Hepatocyte (in vitro differentiated cells): ENCODE data around the gene ASPSCR1. TPM values are rescaled to one million over a fixed set of nuclear protein-coding genes. Genes with fewer than 3 reads are reported as not detected.

ENCODE experiments used
- DNase-seq: peaks from one replicate; pipeline ENCODE4 v3.0.0-alpha.2; 2016; ENCODE audit warnings: low spot score
- H2AFZ ChIP-seq: fragments of 200-600 bp; sonication (generic); 2 replicates; pipeline ENCODE4 v1.6.0; 2016; ENCODE audit warnings: antibody characterized with exemption, mild to moderate bottlenecking
- H3K27ac ChIP-seq: fragments of 200-600 bp; sonication (generic); 2 replicates; pipeline ENCODE4 v1.5.1; 2016; ENCODE audit warnings: mild to moderate bottlenecking
- H3K27me3 ChIP-seq: fragments of 200-600 bp; sonication (generic); 2 replicates; pipeline ENCODE4 v1.6.1; 2016
- H3K36me3 ChIP-seq: fragments of 200-600 bp; sonication (generic); replicated peaks from 2 replicates; pipeline ENCODE4 v1.5.1; 2016; ENCODE audit warnings: low read depth; ENCODE audit not compliant: insufficient read depth
- H3K4me1 ChIP-seq: fragments of 200-600 bp; sonication (generic); 2 replicates; pipeline ENCODE4 v1.5.1; 2016; ENCODE audit warnings: mild to moderate bottlenecking, moderate library complexity; ENCODE audit not compliant: insufficient read depth
- H3K4me2 ChIP-seq: fragments of 200-600 bp; sonication (generic); 2 replicates; pipeline ENCODE4 v1.6.0; 2016
- H3K4me3 ChIP-seq: fragments of 200-600 bp; sonication (generic); 2 replicates; pipeline ENCODE4 v1.5.1; 2016; ENCODE audit warnings: mild to moderate bottlenecking
- H3K79me2 ChIP-seq: fragments of 200-600 bp; sonication (generic); 2 replicates; pipeline ENCODE4 v1.6.0; 2017; ENCODE audit warnings: mild to moderate bottlenecking
- H3K9me2 ChIP-seq: fragments of 200-600 bp; sonication (generic); replicated peaks from 2 replicates; pipeline ENCODE4 v1.6.0; 2017; ENCODE audit warnings: mild to moderate bottlenecking; ENCODE audit not compliant: insufficient read depth
- H3K9me3 ChIP-seq: fragments of 200-600 bp; sonication (generic); 2 replicates; pipeline ENCODE4 v1.5.1; 2016; ENCODE audit warnings: low read depth, mild to moderate bottlenecking
- H4K20me1 ChIP-seq: fragments of 200-600 bp; sonication (generic); 2 replicates; pipeline ENCODE4 v1.6.0; 2016; ENCODE audit warnings: mild to moderate bottlenecking; ENCODE audit not compliant: insufficient read depth, poor library complexity, severe bottlenecking
- EZH2 ChIP-seq: fragments of 200-600 bp; sonication (generic); IDR thresholded peaks from 2 replicates; pipeline ENCODE4 v1.6.1; 2016; ENCODE audit warnings: antibody characterized with exemption, mild to moderate bottlenecking, borderline replicate concordance
- EZH2phosphoT487 ChIP-seq: fragments of 200-600 bp; sonication (generic); IDR thresholded peaks from one replicate; pipeline ENCODE4 v1.6.1; 2018; ENCODE audit warnings: antibody characterized with exemption, mild to moderate bottlenecking, low read depth, moderate library complexity; ENCODE audit not compliant: unreplicated experiment, severe bottlenecking
- WGBS: methylation state at CpG from one replicate; pipeline ENCODE4 v1.1.6; 2016; ENCODE audit warnings: low lambda C conversion rate; ENCODE audit errors: missing lambda C conversion rate; 5-methylcytosine and 5-hydroxymethylcytosine counted together
- polyA plus RNA-seq: library from polyadenylated mRNA; unstranded; fragments of >200 nt; fragmentation: Nextera tagmentation; extraction: Ambion mirVana; gene quantifications from 2 replicates; pipeline ENCODE4 v1.2.1, GENCODE V29; 2016
- total RNA-seq: library from RNA; depleted of rRNA; stranded (reverse); fragments of >200 nt; gene quantifications from 2 replicates; pipeline ENCODE4 v1.2.3, GENCODE V29; 2014
- TF ChIP-seq, protein P1 (sequence below): fragments of 200-600 bp; sonication (generic); IDR thresholded peaks from 2 replicates; pipeline ENCODE4 v1.5.1; 2016; ENCODE audit warnings: antibody characterized with exemption, mild to moderate bottlenecking; ENCODE audit not compliant: poor library complexity

ASPSCR1 gene
- total and polyA plus RNA-seq, 2 experiments from 2014 or later: 28.4 to 45.9 TPM

DNA sequence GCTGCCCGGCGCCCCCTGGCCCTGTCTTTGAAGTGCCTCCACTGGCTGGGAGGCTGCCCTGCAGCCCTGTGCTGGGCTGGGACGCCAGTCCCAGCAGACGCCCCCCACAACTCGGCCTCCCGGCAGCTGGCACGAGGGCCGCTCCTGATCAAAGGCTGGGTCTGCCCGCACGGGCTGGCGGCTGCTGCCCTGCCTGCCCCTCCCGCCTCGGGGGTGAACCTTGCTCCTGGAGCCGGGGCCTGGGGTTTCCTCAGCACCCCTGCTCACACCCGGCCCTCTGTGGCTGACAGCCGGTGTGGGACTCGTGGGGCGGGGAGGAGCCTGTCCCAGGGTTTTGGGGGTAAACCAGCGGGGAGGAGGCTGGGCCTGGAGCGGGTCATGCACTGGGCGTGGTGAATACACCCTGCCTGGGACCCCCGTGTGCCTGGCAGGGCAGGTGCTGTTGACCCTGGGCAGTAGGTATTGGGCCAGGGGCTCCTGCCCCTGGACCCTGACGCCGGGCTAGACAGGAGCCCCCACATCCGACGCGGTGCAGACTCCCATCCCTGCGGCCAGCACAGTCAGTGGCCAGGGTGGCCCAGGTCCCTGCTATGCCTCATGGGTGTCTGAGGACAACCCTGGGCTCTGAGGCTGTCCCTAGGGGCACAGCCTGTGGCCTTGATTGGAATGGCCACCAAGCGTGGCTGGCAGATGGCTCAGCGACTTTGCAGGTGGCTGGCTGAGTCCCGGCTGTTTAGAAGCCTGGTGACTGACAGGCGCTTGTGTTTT lies 23.6 kb downstream of the ASPSCR1 start:
- H3K36me3 ChIP-seq: no peaks in the 10 kb centered on the region
- H3K9me2 ChIP-seq: no peaks in the 10 kb centered on the region
- no peak overlapping the region for H2AFZ ChIP-seq
- no peak overlapping the region for H3K4me3 ChIP-seq
- TF ChIP-seq EZH2phosphoT487 (no peak), EZH2 (no peak)
- TF ChIP-seq, protein P1, sequence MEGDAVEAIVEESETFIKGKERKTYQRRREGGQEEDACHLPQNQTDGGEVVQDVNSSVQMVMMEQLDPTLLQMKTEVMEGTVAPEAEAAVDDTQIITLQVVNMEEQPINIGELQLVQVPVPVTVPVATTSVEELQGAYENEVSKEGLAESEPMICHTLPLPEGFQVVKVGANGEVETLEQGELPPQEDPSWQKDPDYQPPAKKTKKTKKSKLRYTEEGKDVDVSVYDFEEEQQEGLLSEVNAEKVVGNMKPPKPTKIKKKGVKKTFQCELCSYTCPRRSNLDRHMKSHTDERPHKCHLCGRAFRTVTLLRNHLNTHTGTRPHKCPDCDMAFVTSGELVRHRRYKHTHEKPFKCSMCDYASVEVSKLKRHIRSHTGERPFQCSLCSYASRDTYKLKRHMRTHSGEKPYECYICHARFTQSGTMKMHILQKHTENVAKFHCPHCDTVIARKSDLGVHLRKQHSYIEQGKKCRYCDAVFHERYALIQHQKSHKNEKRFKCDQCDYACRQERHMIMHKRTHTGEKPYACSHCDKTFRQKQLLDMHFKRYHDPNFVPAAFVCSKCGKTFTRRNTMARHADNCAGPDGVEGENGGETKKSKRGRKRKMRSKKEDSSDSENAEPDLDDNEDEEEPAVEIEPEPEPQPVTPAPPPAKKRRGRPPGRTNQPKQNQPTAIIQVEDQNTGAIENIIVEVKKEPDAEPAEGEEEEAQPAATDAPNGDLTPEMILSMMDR: no peak
- peaks cover 7% of the 10 kb centered on the region for H3K79me2 ChIP-seq
- WGBS: 91% methylated on average over 29 of the region's 32 CpGs
- no peak overlapping the region for H3K27ac ChIP-seq
- no peaks in the 10 kb centered on the region for H3K27me3 ChIP-seq
- H3K9me3 ChIP-seq: no peaks in the 10 kb centered on the region
- H3K4me2 ChIP-seq: no peak overlapping the region
- H3K4me1 ChIP-seq: peaks cover 29% of the 10 kb centered on the region
- no peaks in the 10 kb centered on the region for H4K20me1 ChIP-seq
- no peak for DNase-seq

GRCh38 chr17:82001571-82002056 lies 24.2 kb downstream of the ASPSCR1 start:
- H3K36me3 ChIP-seq: no peaks in the 10 kb centered on the region
- no peak for DNase-seq
- H2AFZ ChIP-seq: no peak overlapping the region
- peaks cover 7% of the 10 kb centered on the region for H3K79me2 ChIP-seq
- H3K27ac ChIP-seq: no peak overlapping the region
- peaks cover 29% of the 10 kb centered on the region for H3K4me1 ChIP-seq
- H4K20me1 ChIP-seq: no peaks in the 10 kb centered on the region
- H3K9me3 ChIP-seq: no peaks in the 10 kb centered on the region
- H3K27me3 ChIP-seq: no peaks in the 10 kb centered on the region
- no peaks in the 10 kb centered on the region for H3K9me2 ChIP-seq
- no peak overlapping the region for H3K4me3 ChIP-seq
- H3K4me2 ChIP-seq: no peak overlapping the region
- TF ChIP-seq EZH2phosphoT487 (no peak), EZH2 (no peak)
- TF ChIP-seq, protein P1: no peak
- 87% methylated on average over 14 of the region's 17 CpGs for WGBS

DNA sequence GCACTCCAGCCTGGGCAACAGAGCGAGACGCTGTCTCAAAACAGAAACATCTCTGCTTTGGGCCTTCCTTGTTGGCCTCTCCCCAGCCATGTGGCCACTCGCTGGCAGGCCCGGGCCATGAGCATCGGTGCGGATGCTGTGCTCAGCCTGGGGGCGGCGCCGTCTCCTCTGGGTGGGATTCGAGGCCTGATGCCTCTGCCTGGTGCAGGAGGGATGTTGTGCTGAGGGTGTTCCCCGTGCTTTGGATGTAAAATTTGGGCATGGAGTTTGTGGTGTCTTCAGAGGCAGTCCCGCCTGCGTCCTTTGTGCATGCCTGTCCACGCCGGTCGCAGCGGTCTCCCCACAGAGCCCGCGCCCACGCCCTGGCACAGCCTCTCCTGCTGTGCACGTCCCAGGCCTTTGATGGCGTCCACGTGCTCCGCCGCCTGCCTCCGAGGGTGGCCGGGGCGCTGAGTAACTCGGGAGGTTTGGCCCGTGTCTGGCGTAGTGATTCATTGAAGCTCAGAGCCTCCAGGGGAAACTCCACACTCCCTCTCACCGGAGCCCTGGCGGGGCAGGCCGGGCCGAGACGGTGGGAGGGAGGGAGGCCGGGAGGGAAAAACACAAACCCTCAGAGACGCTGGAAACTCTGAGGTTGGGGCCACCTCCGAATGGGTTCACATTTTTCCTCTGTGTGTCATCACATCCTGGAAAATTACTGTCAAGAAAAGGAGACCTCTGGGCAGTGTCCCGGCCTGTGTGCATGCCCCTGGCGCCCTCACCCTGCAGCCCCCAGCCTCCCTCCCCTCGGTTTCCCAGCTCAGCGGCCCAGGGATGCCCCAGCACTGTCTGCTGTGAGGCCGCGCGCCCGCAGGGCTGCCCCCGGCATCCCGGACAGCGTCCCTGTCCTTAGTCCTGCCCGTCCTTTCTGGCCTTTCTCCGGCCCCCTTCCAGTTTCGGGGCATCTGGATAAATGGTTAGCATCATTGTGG lies 26.3 kb downstream of the ASPSCR1 start:
- Histone ChIP-seq H3K27ac (peak overlapping the region; percentile 68), H3K79me2 (peaks cover 7% of the 10 kb centered on the region), H2AFZ (no peak overlapping the region), H3K4me3 (no peak overlapping the region), H3K4me1 (peaks cover 28% of the 10 kb centered on the region), H3K36me3 (no peaks in the 10 kb centered on the region), H3K4me2 (peak overlapping the region; percentile 43), H3K9me2 (no peaks in the 10 kb centered on the region), H3K27me3 (no peaks in the 10 kb centered on the region), H3K9me3 (no peaks in the 10 kb centered on the region), H4K20me1 (no peaks in the 10 kb centered on the region)
- no peak for TF ChIP-seq EZH2
- TF ChIP-seq, protein P1: no peak
- TF ChIP-seq EZH2phosphoT487: no peak
- peak; percentile 88 for DNase-seq
- WGBS: 63% methylated on average over 50 of the region's 53 CpGs
